ENCODE measurements around the gene NOM1.

- no peak for TF ChIP-seq CTCF (IDR thresholded peaks at IDR 0.05)
- TF ChIP-seq EP300 (IDR thresholded peaks at IDR 0.05): no peak
- TF ChIP-seq POLR2AphosphoS5 (IDR thresholded peaks at IDR 0.05): no peak
- no peak for TF ChIP-seq POLR2A (IDR thresholded peaks at IDR 0.05)
Observed at GRCh38 chr7:157017149-157017548, 67.6 kb downstream of the NOM1 start.

All from suprapubic skin (tissue), 4 donors.